ENCODE measurements around the gene STXBP1.

The STXBP1 gene

DNA sequence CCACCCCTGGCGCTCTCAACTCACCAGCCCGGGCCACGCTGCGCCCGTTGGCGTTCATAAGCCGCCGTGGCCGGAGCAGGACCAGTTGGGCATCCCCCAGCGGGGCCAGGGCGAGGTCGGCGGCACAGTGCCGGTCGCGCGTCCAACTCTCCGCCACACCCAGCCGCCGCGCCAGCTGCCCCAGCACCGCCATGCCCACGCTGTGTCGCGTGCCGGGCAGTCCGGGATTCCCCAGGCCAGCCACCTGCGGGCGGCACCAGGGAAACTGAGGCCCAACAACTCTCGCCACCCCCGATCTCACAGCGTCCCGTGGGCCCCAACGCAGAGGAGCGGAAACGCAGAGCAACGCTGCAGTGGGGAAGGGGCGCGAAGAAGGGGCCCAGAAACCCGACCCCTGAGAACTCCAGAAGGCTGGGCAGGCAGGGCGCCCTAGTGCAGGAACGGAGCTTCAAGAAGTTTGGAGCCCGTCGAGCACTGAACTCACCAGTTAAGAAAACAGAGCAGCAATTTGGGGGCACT is 102.9 kb downstream of the STXBP1 start:
- DNase-seq (ENCODE audit: low read depth in 2 of 2) = no peak

- DNase-seq (ENCODE audit: low read depth in 2 of 2) = peak; percentile 95 to 97
Measured at GRCh38 chr9:127715470-127716337, 103.6 kb downstream of the STXBP1 start, which contains the start of the genes PTRH1 and TTC16. TSS of gene PTRH1 (minus strand) at chr9:127715663. CDS start at chr9:127715639, 24 bp downstream. TSS of gene TTC16 (plus strand) at chr9:127716079. CDS start at chr9:127716146, 67 bp downstream.

- DNase-seq (ENCODE audit: low read depth in 2 of 2) = no peak
Measured at GRCh38 chr9:127716412-127716811, 104.3 kb downstream of the STXBP1 start.

GRCh38 chr9:127717766-127718165 is 105.7 kb downstream of the STXBP1 start:
- DNase-seq (ENCODE audit: low read depth in 2 of 2) = no peak

DNA sequence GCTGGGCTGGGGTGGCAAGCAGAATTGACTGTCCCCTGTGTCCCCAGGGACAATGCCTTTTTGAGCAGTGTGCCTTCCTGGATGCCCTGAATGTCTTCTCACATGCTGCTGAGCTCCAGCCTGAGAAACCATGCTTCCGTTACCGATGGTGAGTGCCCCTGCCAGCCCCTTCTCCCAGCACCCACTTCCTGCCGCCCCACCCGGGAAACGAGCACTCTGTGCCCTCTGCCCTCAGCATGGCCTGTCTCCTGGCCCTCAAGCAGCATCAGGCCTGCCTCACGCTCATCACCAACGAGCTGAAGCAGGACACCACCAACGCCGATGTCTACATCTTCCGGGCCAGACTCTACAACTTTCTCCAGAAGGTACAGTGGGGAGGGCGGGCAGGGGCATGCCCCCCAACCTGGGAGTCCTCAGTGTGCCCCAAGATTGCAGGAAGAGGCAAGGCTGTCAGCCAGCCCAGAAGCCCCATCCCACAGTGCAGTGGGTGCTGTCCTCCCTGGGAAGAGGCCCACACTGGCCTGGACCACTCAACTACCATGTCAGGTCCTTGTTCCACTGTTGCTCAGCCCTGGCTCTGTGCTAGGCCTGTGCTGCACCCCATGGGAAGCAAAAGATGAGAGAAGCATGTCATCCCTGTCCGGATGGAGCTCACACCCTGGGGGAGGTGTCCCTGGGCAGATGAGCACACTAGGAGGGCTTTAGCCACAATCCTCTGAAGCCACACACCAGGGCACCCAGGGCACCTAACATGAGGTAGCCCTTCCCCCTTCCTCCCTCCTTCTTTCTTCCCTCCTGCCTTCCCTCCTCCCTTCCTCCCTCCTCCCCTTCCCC is 108.2 kb downstream of the STXBP1 start:
- no peak for DNase-seq (ENCODE audit: low read depth in 2 of 2)

DNA sequence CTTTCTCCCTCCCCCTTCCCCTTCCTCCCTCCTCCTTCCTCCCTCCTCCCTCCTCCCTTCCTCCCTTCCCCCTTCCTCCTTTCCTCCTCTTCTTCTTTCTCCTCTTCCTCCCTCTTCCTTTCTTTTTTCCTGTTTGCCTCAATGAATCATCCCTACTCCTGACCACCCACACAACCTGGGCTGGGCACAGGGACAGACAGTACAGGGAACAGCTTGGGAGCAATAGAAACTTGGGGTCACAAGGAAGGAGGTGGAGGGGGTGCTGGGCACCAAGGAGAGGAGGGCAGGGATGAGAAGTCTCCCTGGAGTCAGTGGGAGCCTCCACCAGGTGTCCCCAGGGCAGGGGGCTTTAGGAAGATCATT is 108.8 kb downstream of the STXBP1 start:
- no peak for DNase-seq (ENCODE audit: low read depth in 2 of 2)

DNA sequence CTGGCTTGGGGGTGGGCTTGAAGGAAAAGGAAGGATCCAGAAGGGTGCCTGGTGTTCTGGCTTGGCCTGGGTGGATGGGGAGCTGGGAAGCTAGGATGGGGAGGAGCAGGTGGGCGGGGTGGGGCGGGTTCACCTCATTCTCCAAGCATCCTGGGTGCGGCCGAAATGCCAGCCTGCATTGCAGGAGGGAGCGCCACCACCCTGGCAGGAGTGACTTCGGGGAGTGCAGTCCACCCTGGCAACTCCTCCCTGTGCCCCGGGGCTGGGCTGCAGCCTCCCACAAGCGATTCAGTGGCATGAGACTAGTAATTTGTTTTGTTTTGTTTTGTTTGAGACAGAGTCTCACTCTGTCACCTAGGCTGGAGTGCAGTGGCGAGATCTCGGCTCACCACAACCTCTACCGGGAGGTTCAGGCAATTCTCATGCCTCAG is 109.3 kb downstream of the STXBP1 start:
- no peak for DNase-seq (ENCODE audit: low read depth in 2 of 2)

DNA sequence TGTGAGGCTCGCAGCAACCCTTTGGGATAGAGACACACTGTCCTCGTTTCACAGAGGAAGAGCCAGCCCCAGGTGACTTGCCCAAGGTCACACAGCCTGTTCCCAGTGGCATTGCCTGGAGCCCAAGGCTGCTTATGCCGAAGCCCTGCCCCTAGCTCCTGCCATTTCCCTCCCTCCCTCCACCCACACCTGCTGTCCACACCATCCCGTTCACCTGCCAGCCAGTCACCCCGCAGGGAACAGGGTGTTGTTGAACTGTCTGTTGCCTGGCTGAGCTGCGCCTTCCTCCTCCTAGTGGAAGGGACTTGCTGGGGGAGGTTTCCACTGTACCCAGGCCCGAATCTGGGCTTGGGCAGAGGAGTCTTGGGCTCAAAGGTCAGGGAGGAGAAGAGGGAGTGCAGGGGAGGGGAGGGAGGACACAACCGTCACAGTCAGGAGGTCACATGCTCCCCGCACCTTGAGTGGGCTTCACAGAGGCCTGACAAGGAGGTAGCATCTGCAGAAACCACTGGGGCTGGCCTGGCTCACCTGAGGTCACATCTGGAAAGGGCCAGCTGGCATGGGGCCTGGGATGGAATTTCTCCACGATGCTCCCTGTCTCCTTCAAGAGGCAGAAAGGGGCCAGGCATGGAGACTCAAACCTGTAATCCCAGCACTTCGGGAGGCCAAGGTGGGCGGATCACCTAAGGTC is 110.1 kb downstream of the STXBP1 start:
- DNase-seq (ENCODE audit: low read depth in 2 of 2) = no peak

DNA sequence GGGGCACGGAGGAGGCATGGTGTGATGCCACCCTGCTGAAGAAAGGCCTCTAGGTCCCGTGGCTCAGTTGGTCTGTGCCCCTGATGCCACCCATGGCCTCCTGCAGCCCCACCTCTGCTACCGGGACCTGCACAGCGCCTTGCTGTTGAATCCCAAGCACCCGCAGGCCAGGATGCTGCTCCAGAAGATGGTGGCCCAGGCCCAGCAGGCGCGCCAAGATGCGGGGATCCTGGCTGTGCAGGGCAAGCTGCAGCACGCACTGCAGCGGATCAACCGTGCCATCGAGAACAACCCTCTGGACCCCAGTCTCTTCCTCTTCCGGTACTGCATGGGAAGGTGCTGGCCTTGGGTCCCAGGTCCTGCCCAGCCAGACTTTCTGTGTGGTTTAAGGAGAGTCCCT is 110.9 kb downstream of the STXBP1 start:
- no peak for DNase-seq (ENCODE audit: low read depth in 2 of 2)

- DNase-seq (ENCODE audit: low read depth in 2 of 2) = no peak
Measured at GRCh38 chr9:127723444-127723843, 111.4 kb downstream of the STXBP1 start.

DNA sequence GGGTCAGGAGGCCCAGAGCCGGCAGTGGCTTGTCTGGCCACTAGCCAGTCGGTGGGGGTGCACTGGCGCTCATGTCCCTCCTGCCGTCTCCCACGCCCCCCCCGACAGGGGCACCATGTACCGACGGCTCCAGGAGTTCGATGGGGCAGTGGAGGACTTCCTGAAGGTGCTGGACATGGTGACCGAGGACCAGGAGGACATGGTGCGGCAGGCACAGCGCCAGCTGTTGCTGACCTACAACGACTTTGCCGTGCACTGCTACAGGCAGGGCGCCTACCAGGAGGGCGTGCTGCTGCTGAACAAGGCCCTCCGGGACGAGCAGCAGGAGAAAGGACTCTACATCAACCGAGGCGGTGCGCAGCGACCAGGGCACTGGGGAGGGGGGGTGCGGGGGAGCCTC is 111.9 kb downstream of the STXBP1 start:
- no peak for DNase-seq (ENCODE audit: low read depth in 2 of 2)

DNA sequence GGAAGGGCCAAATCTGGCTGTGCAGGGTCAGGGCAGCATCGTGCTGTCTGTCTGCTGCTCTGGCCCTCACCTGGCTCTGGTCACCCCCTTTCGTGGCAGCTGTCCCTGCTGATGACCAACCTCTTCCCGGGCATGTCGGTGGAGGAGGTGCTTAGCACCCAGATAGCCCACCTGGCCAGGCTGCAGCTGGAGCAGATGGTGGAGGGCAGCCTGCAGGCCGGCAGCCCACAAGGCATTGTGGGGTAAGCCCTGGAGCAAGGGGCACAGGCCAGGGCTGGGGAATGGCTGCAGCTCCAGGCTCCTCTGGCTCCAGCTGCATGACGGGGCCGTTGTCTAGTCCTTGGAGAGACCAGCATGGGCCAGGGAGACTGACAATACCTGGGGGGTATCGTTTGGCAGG is 114.8 kb downstream of the STXBP1 start:
- DNase-seq (ENCODE audit: low read depth in 2 of 2) = no peak

DNA sequence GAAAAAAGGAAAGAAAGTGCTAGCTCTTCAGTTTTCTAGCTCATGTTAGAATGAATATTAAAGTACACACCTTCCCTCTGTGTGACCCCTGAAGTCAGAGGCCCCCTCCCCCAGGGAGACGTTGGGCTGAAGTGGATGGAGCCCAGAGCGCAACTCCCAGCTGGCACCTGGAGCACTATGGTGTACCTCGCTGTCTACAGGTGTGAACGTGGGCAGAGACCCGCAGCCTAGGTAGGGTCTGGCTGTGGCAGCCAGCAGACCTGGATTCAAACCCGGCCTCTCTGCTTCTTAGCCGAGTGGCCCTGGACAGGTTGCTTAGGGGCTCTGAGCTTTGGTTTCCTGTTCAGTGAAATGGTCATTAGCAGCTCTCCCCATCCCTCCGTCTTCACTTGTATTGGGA is 116.7 kb downstream of the STXBP1 start:
- no peak for DNase-seq (ENCODE audit: low read depth in 2 of 2)

GRCh38 chr9:127729522-127730256 is 117.6 kb downstream of the STXBP1 start:
- DNase-seq (ENCODE audit: low read depth in 2 of 2) = no peak

- DNase-seq (ENCODE audit: low read depth in 2 of 2) = no peak
Measured at GRCh38 chr9:127730262-127730661, 118.2 kb downstream of the STXBP1 start.

DNA sequence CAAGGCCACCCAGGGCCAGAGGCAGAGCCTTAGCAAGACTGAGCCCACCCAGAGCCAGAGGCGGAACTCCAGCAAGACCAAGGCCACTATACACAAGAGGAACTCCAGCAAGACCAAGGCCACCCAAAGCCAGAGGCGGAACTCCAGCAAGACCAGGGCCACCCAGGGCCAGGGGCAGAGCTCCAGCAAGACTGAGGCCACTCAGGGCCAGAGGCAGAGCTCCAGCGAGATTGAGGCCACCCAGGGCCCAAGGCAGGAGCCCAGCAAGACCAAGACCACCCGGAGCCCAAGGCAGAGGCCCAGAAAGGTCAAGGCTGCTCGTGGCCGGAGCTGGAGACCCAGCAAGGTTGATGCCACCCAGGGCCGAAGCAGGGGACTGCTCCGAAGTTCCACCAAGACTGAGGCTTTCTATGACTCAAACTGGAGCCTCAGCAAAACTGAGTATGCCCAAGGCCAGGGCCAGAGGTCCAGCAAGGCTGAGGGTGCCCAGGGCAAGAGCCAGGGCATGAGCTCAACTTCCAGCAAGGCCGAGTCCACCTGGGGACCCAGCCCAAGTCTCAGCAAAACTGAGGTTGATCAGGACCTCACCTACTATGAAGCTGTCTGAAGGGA is 118.8 kb downstream of the STXBP1 start:
- DNase-seq (ENCODE audit: low read depth in 2 of 2) = no peak

DNA sequence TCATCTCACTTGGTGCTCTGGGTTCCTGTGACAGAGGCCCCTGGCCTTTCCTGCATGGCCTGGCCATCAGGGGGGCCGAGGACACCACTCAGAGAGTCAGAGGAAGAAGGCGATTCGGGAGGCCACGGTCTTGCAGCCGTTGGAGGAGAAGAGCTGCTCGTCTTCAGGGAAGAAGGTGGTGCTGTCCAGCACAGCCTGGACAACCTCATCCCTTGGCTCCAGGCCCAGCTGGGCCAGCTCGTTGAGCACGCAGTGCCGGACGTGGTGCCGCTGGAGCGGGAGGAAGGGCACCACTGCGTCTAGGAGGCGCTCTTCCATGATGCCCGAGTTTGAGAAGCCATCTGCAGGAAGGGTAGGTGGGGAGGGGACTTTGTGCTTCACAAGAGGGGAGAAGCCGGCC is 119.9 kb downstream of the STXBP1 start:
- no peak for DNase-seq (ENCODE audit: low read depth in 2 of 2)

- no peak for DNase-seq (ENCODE audit: low read depth in 2 of 2)
Measured at GRCh38 chr9:127732444-127732843, 120.4 kb downstream of the STXBP1 start.

GRCh38 chr9:127733614-127734013 is 121.5 kb downstream of the STXBP1 start:
- DNase-seq (ENCODE audit: low read depth in 2 of 2) = no peak

DNA sequence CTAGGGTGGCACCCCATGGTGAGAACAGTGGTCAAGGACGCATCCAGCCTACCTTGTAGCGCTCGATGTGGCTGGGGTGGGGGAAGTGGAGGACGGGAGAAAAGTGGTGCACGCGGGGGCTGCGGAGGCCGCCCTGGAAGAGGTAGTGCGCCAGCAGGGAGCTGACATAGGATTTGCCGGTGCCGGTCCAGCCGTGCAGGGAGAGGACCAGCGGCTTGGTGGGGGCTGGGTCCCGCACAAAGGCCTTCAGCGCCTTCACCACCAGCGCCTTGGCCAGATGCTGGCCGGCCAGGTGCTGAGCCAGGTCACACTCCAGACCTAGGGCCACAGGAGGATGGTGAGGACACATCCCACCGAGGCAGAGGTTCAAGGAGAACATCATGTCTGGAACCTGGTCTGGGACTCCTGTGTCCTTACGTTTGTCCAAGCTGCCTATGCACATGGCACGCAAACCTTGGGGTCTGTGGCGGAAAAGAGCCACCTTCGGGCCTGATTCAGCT is 122.2 kb downstream of the STXBP1 start:
- DNase-seq (ENCODE audit: low read depth in 2 of 2) = no peak
